NCI-H510A treated with DMSO at 0.1 percent for 48 hours (cell line): ENCODE data around the gene NPM1.

Experiments used
- DNase-seq: peaks from one replicate; lab custom pipeline; 2025; lab: John Stamatoyannopoulos, UW

NPM1 gene

DNA sequence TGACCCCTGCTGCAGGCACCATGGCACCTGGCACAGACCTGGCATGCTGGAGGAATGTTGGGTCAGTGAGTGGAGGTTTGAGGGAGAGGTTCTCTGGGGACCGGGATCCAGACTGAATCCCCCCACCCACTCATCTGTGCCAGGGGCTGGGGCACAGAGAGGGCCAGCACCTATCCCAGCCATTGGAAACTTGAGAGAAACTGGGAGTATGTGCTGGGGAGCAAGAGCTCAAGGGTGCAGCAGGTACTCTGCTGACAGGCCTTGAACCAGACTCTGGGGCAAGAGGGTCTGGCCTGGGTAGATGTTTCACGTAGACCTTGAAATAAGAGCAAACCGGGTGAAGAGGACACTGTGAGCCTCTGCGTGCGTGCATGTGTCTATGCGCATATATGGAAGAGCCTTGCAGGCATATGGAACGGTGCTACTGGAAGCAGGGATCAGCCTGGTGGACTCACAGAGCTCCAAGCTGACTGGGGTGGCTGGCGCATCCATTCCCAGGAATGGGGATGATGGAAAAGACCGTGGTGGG, 40.6 kb downstream of the NPM1 start:
- DNase-seq, result no peak

DNA sequence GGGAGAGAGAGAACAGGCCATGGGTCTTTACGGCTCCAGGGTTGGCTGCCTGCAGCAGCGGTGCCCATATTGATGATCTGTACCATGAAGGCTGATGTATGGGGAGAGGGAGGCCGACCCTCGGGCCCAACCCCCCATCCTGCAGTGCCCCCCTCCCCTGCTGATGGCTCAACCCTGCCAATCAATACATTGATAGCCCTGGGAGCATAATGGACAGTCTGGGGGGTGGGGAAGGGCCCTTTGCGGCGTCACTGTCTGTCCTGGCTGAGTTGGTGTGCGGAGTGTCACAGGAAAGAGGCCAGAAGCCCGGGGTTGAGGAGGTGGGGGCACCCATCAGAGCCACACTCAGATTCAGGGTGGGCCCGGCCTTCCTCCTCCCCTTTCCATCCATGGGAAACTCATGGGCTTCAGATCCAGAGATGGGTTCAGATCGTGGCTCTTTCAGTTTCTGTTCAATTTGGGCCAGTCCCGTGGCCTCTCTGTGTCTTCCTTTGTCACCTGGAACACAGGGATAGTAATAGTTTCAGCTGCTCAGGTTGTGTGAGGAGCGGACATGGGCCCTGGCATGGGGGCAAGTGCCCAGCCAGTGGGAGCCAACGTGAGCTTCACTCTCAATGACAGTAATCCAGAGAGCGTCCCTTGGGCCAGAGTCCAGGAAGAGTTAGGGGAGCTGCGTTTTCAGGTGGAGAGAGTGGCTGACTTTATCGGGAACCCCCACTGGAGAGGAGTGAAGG, 41.3 kb downstream of the NPM1 start:
- no peak for DNase-seq

DNA sequence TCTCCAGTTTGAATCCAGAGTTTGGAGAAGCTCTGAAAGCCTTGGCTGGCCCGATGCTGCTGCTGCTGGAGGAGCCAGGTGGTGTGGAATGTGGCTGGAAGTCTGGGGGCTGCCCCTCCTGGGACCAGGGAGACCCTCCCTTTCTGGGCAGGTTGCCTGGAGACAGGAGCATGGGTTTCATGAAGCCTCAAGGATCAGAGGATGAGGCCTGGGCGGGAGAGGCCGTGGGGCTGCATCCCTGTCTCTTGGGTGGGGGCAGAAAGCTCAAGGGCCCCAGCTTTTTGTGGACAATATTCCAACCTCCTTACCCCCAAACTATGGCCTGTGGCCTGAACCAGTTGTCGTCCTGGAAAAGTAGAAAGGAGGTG, 41.9 kb downstream of the NPM1 start:
- DNase-seq, result no peak

DNA sequence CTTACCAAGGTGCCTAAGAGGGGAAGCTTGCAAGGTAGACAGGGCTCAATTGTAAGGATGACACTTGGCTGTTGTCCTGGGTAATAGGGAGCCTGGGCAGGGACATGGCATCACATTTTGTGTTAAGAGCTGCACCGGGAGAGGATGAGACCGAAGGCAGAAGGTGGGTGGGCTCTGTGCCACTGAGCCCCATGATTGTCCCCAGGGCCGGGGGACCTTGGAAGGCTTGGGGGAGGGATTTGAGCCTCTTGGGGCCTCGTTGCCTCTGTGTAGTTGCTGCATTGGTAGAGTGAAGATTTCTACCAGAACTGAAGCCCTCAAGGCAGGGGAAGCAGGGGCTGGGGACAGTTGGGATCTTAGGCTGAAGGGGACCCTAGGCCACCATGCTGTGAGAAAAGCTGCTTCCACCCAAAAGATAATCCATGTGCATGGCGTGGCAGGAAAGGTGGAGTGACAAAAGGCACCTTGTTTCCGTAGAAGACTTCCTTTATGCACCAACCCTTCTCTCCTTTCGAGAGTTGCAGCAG, 43.7 kb downstream of the NPM1 start:
- DNase-seq, result no peak

DNA sequence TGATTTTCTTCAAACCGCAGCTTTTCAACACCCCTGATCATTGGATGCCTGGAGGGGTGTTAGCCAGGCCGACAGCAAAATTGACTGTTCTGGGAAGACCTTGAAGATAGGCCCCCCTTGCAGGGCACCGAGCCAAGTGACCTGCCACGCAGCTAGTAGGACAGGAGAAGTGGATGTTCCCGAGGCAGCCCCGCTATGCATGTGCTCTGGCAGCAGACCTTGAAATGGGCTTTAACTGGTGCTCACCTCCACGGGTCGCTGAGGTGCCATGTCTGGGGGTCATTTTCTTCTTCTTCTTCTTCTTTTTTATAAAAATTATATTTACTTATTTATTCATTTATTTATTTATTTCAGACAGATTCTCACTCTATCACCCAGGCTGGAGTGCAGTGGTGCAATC, 44.4 kb downstream of the NPM1 start:
- DNase-seq, result no peak

DNA sequence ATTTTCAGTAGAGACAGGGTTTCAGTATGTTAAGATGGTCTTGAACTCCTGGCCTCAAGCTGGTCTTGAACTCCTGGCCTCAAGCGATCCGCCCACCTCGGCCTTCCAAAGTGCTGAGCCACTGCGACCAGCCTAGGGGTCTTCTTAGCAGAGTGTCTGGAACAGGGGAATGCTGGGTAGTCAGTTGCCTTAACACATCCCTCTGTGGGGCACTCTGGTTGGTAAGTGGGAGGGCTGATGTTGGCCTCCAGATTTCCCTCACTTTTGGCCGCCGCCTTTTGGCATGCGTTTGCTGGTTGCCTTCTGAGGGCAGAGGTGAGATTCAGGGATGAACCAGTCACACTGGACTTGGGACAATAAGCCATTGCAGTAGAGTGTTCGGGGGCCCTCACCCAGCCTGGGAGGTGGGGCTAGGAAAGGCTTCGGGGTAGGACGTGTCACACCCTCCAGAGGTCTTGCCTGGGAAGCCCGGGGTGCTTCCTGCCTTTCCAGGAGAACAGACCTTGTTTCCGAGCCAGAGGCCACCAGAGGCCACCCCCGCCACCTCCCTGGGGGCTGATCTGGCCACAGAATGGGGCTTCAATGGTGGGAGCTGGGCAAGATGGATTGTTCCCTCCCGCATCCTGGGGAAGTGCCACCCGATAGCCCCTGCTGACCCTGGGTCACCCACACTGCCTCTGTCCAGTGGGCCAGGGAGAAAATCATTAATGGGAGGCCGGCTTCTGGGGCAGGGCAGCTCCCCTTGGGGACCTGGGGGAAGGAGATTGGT, 45.1 kb downstream of the NPM1 start:
- DNase-seq, result no peak

DNA sequence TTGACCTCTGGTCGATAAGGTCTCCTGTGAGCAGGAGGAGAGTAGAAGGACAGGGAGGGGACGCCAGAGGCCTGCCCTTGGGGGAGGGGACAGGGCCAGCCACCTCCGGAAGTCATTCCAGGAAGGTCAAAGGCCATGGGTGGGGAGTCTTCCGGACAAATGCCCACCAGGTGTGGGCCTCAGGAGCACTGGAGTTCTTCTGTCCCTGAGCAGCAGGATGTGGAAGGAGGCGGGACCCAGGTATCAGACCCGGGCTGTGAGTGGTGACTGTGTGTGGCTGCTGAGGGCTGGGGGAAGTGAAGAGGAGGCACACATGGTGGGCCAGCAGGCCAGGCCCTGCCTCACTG, 45.7 kb downstream of the NPM1 start:
- no peak for DNase-seq

DNA sequence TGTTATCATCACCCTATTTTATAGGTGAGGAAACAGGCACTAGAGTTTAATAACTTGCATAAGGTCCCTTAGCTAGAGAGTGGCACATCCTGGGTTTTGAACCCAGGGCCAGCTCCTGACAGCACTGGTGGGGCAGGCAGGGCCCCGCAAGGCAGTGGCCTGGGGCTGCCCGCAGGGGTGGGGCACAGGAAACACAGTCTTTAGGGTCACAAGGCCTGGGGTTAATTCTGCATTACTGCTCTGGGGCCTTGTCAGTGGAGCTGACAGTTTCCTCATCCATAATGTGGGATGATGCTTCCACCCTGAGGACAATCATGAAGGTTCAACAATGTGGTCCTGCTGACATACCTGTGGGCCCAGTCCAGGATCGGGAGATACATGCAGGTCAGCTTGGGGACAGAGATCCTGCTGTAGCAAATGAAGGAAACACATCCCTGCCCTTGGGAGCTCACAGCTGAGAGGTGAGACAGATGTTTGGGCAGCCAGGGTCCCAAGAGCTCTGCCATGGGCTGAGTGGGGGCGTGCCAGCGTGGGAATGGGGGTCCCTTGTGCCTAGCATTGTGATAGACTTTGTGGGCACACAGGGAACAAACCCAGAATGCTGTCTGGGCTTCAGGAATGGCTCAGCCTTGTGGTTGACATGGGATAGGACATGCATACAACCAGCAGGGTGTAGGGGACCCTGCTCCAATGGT, 46.5 kb downstream of the NPM1 start:
- DNase-seq, result no peak

DNA sequence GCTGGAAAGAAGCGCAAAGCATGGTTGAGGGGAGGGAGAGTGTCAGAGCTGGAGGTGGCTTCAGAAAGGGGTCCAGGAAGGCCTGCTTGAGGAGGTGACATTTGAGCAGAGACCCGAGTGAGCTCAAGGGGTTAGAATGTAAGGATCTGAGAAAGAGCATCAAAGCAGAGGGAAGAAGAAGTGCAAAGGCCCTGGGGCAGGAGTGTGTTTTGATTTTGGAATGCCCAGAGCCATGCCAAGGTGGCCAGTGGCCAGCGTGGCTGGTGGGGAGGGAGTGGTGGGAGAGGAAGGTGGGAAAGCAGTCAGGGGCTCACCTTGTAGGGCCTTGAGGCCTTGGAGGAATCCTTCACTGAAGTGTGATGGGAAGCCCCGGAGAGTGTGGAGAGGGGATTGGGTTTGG, 47.2 kb downstream of the NPM1 start:
- no peak for DNase-seq

DNA sequence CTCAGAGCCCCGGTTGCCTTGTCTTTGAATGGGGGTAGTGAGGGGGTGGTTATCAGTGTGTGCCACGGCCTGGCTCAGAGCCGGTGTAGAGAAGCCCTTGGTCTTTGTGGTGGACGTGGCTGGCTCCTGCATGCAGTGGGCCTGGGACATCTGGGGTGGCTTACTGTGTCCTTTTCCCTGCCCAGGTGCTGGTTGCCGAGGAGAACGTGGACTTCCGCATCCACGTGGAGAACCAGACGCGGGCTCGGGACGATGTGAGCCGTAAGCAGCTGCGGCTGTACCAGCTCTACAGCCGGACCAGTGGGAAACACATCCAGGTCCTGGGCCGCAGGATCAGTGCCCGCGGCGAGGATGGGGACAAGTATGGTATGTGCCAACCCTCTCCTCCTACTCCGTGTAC, 48.3 kb downstream of the NPM1 start:
- DNase-seq, result no peak

DNA sequence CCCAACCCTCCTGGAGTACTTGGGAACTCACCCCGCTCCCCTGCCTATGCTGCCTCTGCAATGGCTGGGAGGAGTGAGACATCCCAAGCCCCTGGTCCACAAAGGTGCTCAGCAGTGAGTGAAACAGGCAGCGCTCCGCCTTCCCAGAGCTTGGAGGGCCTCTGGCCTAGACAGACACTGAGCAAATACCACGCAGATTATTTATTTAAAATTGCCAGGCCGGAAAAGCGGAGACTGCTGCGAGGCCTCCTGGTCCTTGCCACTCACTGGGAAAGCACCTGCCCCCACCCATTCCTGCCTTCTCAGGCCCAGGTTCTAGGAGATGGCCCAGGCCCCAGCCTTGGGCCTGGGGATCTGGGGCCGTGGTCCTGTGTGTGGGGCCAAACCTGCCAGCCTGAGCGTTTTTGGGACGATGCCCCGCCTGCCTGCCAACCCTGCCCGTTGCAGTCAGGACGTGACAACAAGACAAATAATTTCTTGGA, 49.2 kb downstream of the NPM1 start:
- DNase-seq, result no peak

DNA sequence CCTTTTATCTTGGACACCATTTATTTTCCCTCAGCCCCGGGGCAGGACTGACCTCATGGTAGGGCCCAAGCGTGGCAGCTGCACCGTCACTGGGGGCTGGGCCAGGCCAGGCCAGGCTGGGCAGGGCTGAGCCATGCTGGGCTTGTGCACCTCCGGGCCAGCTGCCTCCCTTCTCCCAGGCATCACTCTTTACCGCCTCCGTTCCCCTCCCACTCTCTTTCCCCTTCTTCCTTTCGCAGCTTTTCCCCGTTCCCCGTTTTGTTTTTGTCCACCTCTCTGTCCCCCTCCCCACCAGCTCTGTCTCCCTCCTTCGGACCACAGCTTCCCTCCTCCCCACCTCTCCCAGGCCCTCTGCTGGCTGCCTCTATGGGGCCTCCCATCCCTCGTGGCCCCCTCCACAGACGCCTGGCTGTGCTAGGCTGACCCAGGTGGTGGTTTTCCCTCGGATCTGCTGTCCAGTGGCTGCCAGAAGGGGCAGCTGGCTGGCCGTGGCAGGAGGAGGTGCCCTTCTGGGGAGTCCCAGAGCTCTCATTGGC, 49.7 kb downstream of the NPM1 start:
- DNase-seq, result no peak

DNA sequence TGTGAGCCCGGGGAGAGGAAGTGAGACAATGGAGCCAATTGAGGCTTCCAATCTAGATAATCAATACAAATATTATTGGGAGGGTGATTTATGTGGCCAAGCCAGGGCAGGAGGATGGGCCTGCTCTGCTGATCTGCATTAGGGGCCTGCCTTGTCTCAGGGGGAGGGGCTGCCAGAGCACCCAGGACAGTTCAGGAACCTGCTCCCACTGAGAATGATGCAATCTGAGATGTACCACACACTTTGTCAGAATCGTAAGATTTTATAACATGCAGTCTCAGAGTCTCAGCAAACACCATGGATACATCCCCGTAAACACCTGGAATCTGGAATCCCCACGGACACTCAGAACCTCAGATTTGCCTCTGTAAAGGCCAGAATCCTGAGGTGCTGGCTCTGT, 51.1 kb downstream of the NPM1 start:
- DNase-seq, result no peak

DNA sequence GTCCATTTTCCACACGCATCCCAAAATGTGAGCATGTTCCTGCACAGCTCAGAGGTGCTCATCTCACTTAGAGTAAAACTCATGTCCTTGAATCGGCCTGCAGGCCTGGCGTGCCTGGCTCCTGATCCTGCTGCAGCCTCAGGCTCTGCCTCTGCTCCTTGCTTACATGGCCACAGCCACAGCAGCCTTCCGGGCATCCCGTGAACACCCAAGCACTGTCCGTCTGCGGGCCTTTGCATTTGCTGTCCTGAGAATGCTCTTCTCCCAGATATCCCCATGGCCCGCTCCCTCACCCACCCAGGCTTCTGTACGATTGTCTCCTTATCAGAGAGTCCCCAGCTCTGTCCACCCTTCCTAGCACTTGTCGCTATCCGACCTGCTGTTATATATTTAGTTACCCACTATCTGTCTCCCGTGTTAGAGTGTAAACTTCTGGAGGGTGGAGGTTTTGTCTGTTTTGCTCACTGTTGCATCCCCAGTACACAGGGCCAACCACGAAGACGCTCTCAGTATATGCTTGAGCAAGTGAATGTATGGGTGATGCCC, 53.7 kb downstream of the NPM1 start:
- DNase-seq, result no peak

DNA sequence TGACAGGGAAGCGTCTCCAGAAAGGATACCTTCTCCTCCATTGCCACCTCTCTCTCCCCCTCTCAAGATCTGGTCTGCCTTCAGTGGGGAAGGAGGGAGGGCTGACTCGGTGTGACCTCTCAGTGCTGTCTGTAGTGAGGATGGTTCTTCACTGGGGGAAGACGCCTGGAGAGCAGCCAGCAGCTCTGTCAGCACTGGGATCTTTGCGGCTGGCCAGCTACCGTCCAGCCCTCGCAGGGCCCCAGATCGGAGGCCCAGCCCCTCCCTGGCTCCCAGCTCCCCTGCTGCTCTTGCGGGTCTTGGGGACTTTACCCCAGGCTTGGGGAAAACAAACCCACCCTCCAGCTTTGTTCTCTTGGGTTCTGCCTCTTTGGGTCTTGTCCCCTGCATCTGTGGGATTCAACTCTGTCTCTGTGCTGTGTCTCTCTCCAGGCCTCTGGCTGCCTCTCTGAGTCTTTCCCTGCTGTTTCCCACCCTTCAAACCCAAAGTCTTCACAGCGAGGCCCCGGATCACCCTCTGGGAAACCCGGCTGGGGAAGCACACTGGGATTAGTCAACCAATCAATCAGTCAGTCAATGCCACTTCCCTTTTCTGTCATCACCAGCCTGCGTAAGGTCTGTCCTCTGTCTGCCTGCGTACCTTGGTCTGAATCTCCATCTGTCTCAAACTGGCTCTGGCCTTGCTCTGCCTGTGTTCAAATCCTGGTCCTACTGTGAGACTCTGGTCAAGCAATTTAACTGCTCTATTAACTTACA, 54.8 kb downstream of the NPM1 start:
- no peak for DNase-seq

DNA sequence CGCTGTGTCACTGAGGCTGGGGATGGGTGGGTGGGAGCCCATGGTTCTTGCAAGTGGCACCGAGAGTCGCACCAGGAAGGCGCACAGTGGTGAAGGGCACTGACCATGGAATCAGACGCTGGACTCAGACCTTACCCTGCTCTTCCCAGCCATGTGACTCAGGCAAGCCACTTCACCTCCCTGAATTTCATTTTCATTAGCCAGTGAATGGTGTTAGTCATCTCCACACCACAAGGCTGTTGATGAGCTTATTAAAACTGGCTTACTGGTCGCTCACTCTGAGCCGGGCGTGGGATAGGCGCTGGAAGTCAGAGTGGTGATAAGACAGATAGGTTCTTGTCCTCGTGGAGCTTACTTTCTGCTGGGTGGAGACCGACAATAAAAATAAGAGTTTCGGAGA, 56.9 kb downstream of the NPM1 start:
- DNase-seq, result no peak

DNA sequence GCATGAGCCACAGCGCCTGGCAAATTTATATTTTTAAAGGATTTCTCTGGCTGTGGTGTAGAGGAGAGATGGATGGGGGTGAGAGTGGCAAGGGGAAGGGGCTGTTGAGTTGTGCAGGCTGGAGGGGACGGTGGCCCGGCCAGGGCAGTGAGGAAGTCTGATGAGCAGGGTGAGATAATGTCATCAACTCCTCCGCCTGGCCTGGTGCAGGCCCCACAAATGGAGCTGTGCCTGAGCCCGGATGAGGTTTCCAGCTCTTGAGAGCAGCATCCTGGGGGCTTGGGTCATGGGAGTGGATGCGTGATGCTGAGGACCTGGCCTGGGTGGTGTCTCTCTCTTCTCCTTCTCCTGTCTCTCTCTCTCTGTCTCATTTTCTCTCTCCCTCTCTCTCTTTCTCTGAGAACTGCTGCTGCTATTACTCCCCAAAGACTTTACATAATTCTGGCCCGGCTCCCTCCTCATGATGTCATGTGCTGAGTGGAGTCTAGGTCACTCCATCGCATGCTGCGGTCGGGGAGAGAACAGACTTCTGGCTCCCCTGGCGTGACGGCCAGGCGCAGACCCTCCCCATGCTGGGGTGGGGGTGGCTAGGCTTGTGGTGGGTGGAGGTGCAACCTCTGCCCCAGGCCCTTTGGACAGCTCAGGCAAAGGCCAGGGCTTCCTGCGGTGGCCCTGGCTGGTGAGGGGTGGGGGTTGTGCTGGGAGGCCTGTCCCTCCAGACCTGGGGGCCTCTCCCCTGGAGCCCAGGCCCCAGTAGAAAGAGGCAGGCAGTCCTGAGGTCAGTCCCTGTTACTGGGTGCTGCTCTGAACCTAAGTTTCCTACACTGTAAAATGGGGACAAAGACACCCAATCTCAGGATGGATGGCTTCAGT, 58.2 kb downstream of the NPM1 start:
- no peak for DNase-seq

DNA sequence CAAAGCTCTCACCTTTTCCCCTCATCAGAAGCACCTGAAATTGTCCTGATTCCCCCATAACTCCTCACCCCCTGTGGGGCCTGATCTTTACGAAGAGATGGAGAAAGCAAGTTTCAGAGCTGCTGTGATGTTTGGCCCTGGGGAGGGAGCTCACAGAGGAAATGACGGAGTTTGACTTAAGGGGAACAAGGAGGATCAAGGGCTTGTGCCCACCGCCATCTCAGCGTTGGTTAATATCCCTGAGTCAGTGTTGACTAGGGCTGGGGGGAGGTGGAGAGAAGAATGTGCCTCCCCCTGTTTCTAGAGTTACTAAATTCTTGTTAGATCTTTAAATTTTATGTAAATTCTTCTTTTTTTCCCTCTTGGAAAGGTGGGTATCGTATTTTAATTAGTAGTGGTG, 59.6 kb downstream of the NPM1 start:
- no peak for DNase-seq

DNA sequence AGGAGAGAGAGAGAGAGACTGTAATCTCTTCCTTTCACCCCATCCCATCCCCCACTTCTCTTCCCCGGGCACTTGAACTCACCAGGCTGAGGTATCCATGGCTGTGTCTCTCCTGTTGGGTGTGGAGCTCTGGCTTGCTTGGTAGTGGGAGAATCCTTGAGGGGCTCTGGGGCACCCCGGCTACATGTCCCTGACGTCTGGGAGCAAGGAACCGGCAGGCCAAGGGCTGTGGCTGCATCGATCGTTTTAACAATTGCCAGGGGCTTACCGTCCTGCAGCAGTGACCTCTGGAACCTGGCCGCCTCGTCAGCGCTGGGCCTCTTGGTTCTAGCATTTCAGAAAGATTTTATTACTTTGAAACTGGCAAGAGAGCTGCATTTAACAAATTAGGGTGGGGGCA, 61.8 kb downstream of the NPM1 start:
- DNase-seq, result no peak
